Endothelial cell of umbilical vein (primary cell): Measurements from ENCODE around the gene HDAC10. TPM values are rescaled to one million over a fixed set of nuclear protein-coding genes. Genes with fewer than 3 reads are reported as not detected.

ENCODE experiments used
- BruUV-seq: library from RNA; stranded (reverse); fragments of 400-500 nt; replicated peaks from 2 replicates; lab custom pipeline; 2021; lab: Mats Ljungman, UMichigan
- CTCF ChIA-PET: fragments of 300-600, 350-600 bp; sonication (Branson Sonifier 250); formaldehyde crosslinking; loops from one replicate; lab custom pipeline; 2021; ENCODE audit warnings: antibody characterized with exemption, inconsistent platforms; lab: Charles Lee
- POLR2A ChIA-PET: fragments of 300-600, 350-600 bp; sonication (Branson Sonifier 250); formaldehyde crosslinking; loops from one replicate; lab custom pipeline; 2021; ENCODE audit warnings: antibody characterized with exemption, inconsistent platforms; lab: Charles Lee
- DNase-seq: peaks from one replicate; pipeline ENCODE4 v3.0.0-alpha.2; 2011; ENCODE audit warnings: low read depth, low spot score
- FAIRE-seq: peaks from 2 replicates; lab custom pipeline; 2011; peaks lifted over from hg19 to GRCh38; lab: Jason Lieb, UNC
- H2AFZ ChIP-seq: 2 replicates; pipeline ENCODE4 v1.6.0; 2012; ENCODE audit warnings: low read depth, low read length, control low read depth, inconsistent platforms
- H3K27ac ChIP-seq: 2 replicates; pipeline ENCODE4 v1.5.1; 2011; ENCODE audit warnings: low read depth, mild to moderate bottlenecking, control low read depth, low read length, moderate library complexity; ENCODE audit not compliant: insufficient read depth
- H3K27me3 ChIP-seq, 2 experiments: 2 replicates each; pipeline versions ENCODE4 v1.6.0 to v1.6.1; 2011; ENCODE audit warnings: low read length in 2 of 2, mixed read lengths in 1 of 2; ENCODE audit not compliant: control insufficient read depth in 2 of 2, insufficient read depth in 2 of 2
- H3K36me3 ChIP-seq, 2 experiments: 2 replicates in 1 of 2; 3 replicates in 1 of 2; pipeline ENCODE4 v1.5.1; 2011; ENCODE audit warnings: low read length in 2 of 2, mild to moderate bottlenecking in 1 of 2, moderate library complexity in 1 of 2; ENCODE audit not compliant: control insufficient read depth in 2 of 2, insufficient read depth in 2 of 2; ENCODE audit errors: extremely low read depth in 1 of 2
- H3K4me1 ChIP-seq: 3 replicates; pipeline ENCODE4 v1.5.1; 2011; ENCODE audit warnings: mild to moderate bottlenecking, low read length; ENCODE audit not compliant: control insufficient read depth, insufficient read depth; ENCODE audit errors: extremely low read depth
- H3K4me2 ChIP-seq: 2 replicates; pipeline ENCODE4 v1.6.1; 2011; ENCODE audit warnings: low read length, control low read depth, mixed read lengths; ENCODE audit not compliant: insufficient read depth
- H3K4me3 ChIP-seq, 3 experiments: fragments of 200-600 bp in 1 of 3; sonication (generic), shearing (Covaris generic) in 1 of 3; replicated peaks in 1 of 3; 2 replicates each; pipeline ENCODE4 v1.5.1; 2011 to 2016; ENCODE audit warnings: control low read depth in 3 of 3, low read length in 3 of 3, mild to moderate bottlenecking in 2 of 3, inconsistent platforms in 1 of 3, low read depth in 1 of 3, moderate library complexity in 1 of 3; ENCODE audit not compliant: insufficient read depth in 1 of 3
- H3K79me2 ChIP-seq: 2 replicates; pipeline ENCODE4 v1.6.0; 2012; ENCODE audit warnings: low read length, inconsistent platforms; ENCODE audit not compliant: control insufficient read depth, insufficient read depth
- H3K9ac ChIP-seq: replicated peaks from 2 replicates; pipeline ENCODE3; 2011; ENCODE audit warnings: low read length, control low read depth; ENCODE audit not compliant: insufficient read depth; ENCODE audit errors: extremely low read depth
- H3K9me1 ChIP-seq: replicated peaks from 3 replicates; pipeline ENCODE4 v1.6.0; 2011; ENCODE audit warnings: mild to moderate bottlenecking, low read length; ENCODE audit not compliant: control insufficient read depth, insufficient read depth; ENCODE audit errors: extremely low read depth
- H3K9me3 ChIP-seq: replicated peaks from 2 replicates; pipeline ENCODE4 v1.5.1; 2012; ENCODE audit warnings: low read length, inconsistent platforms; ENCODE audit not compliant: control insufficient read depth, insufficient read depth
- H4K20me1 ChIP-seq: replicated peaks from 2 replicates; pipeline ENCODE3; 2011; ENCODE audit warnings: mild to moderate bottlenecking, low read length; ENCODE audit not compliant: control insufficient read depth, insufficient read depth; ENCODE audit errors: extremely low read depth
- EZH2 ChIP-seq: IDR thresholded peaks from 2 replicates; pipeline ENCODE4 v1.6.1; 2012; ENCODE audit warnings: borderline replicate concordance, low read depth, mild to moderate bottlenecking, moderate library complexity, low read length, inconsistent platforms; ENCODE audit not compliant: severe bottlenecking
- FOS ChIP-seq: IDR thresholded peaks from 2 replicates; pipeline ENCODE4 v1.6.1; 2011; ENCODE audit warnings: mild to moderate bottlenecking, low read length, moderate library complexity, borderline replicate concordance; ENCODE audit not compliant: insufficient read depth
- GATA2 ChIP-seq: IDR thresholded peaks from 2 replicates; pipeline ENCODE4 v1.7.0; 2011; ENCODE audit warnings: low read depth, mild to moderate bottlenecking, moderate library complexity, mixed read lengths, low read length; ENCODE audit not compliant: insufficient read length, insufficient read depth
- JUN ChIP-seq: IDR thresholded peaks from 2 replicates; pipeline ENCODE4 v1.6.1; 2011; ENCODE audit warnings: borderline replicate concordance, low read depth; ENCODE audit not compliant: insufficient read length, insufficient read depth
- MYC ChIP-seq: IDR thresholded peaks from one replicate; pipeline ENCODE4 v1.6.1; 2011; ENCODE audit warnings: mild to moderate bottlenecking, low read depth, low read length
- POLR2A ChIP-seq: IDR thresholded peaks from 2 replicates; pipeline ENCODE4 v1.6.1; 2012; ENCODE audit warnings: low read depth, mild to moderate bottlenecking, control low read depth, low read length
- POLR2AphosphoS5 ChIP-seq: IDR thresholded peaks from 2 replicates; pipeline ENCODE4 v1.6.1; 2012; ENCODE audit warnings: low read depth, mild to moderate bottlenecking, control low read depth, low read length, moderate library complexity; ENCODE audit not compliant: insufficient read depth
- dilution Hi-C: fragments of 300-500 bp; cut with MboI; formaldehyde crosslinking; loops from one replicate; pipeline ENCODE4 v1.15.0; 2019; ENCODE audit warnings: low sequenced_read_pairs; ENCODE audit not compliant: extremely low pct_ligation_motif_present
- intact Hi-C: fragments of 100-400 bp; cut with micrococcal nuclease; formaldehyde crosslinking; loops from one replicate; pipeline ENCODE4 v1.10.0; 2022
- polyA plus RNA-seq, 4 experiments: library from polyadenylated mRNA; depleted of rRNA in 3 of 4; stranded (reverse) in 3 of 4; unstranded in 1 of 4; fragments of >200 nt; gene quantifications; 2 replicates each; pipeline versions ENCODE4 v1.2.1 to v1.2.3, GENCODE V29; 2011 to 2012; ENCODE audit warnings: missing spikeins in 1 of 4
- total RNA-seq: library from RNA; stranded (reverse); gene quantifications from 2 replicates; pipeline ENCODE4 v1.2.3, GENCODE V29; 2021
- TF ChIP-seq, protein P1 (sequence below): IDR thresholded peaks from 2 replicates; pipeline ENCODE4 v1.6.1; 2011; ENCODE audit not compliant: insufficient read depth, insufficient read length
- TF ChIP-seq, protein P2 (sequence below), 2 donors: IDR thresholded peaks; 1 replicate in 1 of 2; 2 replicates in 1 of 2; pipeline ENCODE4 v1.5.1; 2011; ENCODE audit warnings: low read length in 2 of 2, mild to moderate bottlenecking in 2 of 2, moderate library complexity in 2 of 2, control low read depth in 1 of 2, inconsistent platforms in 1 of 2, low read depth in 1 of 2; ENCODE audit not compliant: insufficient read depth in 1 of 2; ENCODE audit errors: extremely low read depth in 1 of 2

Gene HDAC10
- total and polyA plus RNA-seq, 2 donors (not counting 3 experiments of a cell fraction or from before 2014, with no cell fraction given) = 32.6 to 47.0 TPM

DNA sequence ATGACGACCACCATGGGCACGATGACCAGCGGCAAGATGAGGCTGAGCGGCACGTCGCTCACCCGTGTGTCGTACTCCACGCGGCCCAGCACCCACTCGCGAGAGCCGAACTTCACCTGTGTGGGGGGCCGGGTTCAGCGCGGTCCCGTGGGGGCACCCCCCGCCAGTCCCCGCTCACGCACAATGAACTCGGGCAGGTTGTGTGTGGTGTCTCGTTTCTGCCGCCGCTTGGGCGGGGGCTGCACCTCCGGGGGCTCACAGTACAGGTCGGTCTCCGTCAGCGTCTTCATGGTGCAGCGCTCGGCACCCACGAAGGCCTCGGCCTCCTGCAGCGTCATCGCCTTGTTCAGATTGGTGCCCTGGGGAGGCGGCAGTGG, 30.3 kb upstream of the HDAC10 start:
- no peak overlapping the region for H3K27ac ChIP-seq
- no peak overlapping the region for H2AFZ ChIP-seq
- DNase-seq = no peak
- no peaks in the 10 kb centered on the region for H4K20me1 ChIP-seq
- H3K4me1 ChIP-seq = peaks cover 2% of the 10 kb centered on the region
- no peak overlapping the region for H3K4me2 ChIP-seq
- no peaks in the 10 kb centered on the region for H3K9me3 ChIP-seq
- TF ChIP-seq, protein P1, sequence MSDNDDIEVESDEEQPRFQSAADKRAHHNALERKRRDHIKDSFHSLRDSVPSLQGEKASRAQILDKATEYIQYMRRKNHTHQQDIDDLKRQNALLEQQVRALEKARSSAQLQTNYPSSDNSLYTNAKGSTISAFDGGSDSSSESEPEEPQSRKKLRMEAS = no peak
- TF ChIP-seq JUN (no peak), POLR2AphosphoS5 (no peak)
- ChIA-PET CTCF (no interaction called here), POLR2A (no interaction called here)
- no peaks in the 10 kb centered on the region for H3K79me2 ChIP-seq
- H3K9me1 ChIP-seq = no peaks in the 10 kb centered on the region
- no peak for FAIRE-seq
- H3K9ac ChIP-seq = no peak overlapping the region
- BruUV-seq = TSS peak; percentile 26
- H3K36me3 ChIP-seq = peaks cover 43 to 73% of the 10 kb centered on the region in 2 experiments
- H3K27me3 ChIP-seq = no peaks in the 10 kb centered on the region
- intact Hi-C loops = no loop called here
- no peak overlapping the region for H3K4me3 ChIP-seq
- dilution Hi-C loops = no loop called here

DNA sequence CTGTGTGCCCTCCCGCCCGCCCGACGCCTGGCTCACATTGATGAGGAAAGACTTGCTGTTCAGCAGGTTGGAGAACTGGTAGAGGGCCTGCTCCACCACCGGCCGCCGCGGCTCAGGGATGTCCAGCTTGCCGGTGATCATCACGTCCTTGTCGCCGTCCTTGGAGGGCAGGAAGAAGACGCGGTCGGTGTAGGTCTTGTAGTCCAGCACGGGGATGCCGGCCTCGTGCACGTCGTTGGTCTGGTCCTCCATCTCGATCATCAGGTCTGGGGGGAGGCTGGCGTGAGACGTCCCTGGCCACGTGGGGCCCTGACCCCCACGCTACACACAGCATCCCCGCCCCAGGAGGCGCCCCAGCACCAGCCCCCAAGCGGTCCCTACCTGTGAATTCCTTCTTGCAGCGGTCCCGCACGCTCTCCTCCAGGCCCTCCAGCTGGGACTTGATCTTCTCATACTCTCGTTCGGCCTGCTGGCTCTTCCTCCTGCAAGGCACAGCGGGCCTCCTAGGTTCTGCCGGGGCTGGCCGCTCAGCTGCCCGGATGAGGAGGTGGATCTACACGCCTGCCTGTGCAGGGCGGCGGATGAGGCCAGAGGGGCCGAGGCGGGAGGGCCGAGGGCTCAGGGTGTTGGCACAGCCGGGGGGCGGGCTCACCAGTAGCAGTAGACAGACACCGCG, 29.8 kb upstream of the HDAC10 start:
- Histone ChIP-seq H3K4me2 (no peak overlapping the region), H3K4me1 (peaks cover 2% of the 10 kb centered on the region), H2AFZ (no peak overlapping the region), H3K9ac (no peak overlapping the region), H3K9me3 (no peaks in the 10 kb centered on the region), H3K9me1 (no peaks in the 10 kb centered on the region), H3K27ac (no peak overlapping the region), H3K79me2 (no peaks in the 10 kb centered on the region), H3K27me3 (no peaks in the 10 kb centered on the region), H3K4me3 (no peak overlapping the region), H4K20me1 (no peaks in the 10 kb centered on the region), H3K36me3 (peaks cover 42 to 70% of the 10 kb centered on the region in 2 experiments)
- no peak for TF ChIP-seq MYC
- TF ChIP-seq EZH2 = no peak
- TF ChIP-seq, protein P2, sequence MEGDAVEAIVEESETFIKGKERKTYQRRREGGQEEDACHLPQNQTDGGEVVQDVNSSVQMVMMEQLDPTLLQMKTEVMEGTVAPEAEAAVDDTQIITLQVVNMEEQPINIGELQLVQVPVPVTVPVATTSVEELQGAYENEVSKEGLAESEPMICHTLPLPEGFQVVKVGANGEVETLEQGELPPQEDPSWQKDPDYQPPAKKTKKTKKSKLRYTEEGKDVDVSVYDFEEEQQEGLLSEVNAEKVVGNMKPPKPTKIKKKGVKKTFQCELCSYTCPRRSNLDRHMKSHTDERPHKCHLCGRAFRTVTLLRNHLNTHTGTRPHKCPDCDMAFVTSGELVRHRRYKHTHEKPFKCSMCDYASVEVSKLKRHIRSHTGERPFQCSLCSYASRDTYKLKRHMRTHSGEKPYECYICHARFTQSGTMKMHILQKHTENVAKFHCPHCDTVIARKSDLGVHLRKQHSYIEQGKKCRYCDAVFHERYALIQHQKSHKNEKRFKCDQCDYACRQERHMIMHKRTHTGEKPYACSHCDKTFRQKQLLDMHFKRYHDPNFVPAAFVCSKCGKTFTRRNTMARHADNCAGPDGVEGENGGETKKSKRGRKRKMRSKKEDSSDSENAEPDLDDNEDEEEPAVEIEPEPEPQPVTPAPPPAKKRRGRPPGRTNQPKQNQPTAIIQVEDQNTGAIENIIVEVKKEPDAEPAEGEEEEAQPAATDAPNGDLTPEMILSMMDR (IDR thresholded peaks at IDR 0.05; ENCODE audit: extremely low read depth in 1 of 2, insufficient read depth in 1 of 2, low read depth in 1 of 2, low read length in 2 of 2) = no peak
- TF ChIP-seq POLR2AphosphoS5 = no peak
- TF ChIP-seq FOS = no peak
- TF ChIP-seq, protein P1 = no peak
- no peak for TF ChIP-seq JUN
- no peak for TF ChIP-seq POLR2A
- TF ChIP-seq GATA2 = no peak
- dilution Hi-C loops = no loop called here
- intact Hi-C loops = no loop called here
- ChIA-PET CTCF (no interaction called here), POLR2A (no interaction called here)
- FAIRE-seq (no peak), DNase-seq (no peak)
- no TSS peak for BruUV-seq
